Kidney (tissue), 14 donors: ENCODE measurements around the gene STK32A. TPM values are rescaled to one million over a fixed set of nuclear protein-coding genes. Genes with fewer than 3 reads are reported as not detected.
A peak's percentile ranks its signal among the peaks of the same experiment; 100 is the strongest.
"Not testable (repeated sequence)": the region's sequence is repeated elsewhere in the genome, so short reads cannot be mapped to it uniquely, and the experiment has no call there.

Source experiments
- DNase-seq, 5 donors: peaks; one replicate each; pipeline ENCODE4 v3.0.0-alpha.2; 2013 to 2020
- FAIRE-seq: peaks from 2 replicates; lab custom pipeline; 2012; peaks lifted over from hg19 to GRCh38; lab: Jason Lieb, UNC
- H3K27ac ChIP-seq, 2 donors: one replicate each; pipeline ENCODE4 v1.7.0; 2013; ENCODE audit warnings: low read depth in 2 of 2, low read length in 2 of 2, inconsistent platforms in 1 of 2
- H3K27me3 ChIP-seq: one replicate; pipeline ENCODE4 v1.7.1; 2013; ENCODE audit warnings: low read length, inconsistent platforms; ENCODE audit not compliant: control insufficient read depth, insufficient read depth
- H3K36me3 ChIP-seq, 3 donors: one replicate each; pipeline versions ENCODE4 v1.7.0 to v1.7.1; 2013; ENCODE audit warnings: low read length in 3 of 3, control low read depth in 1 of 3, inconsistent platforms in 1 of 3; ENCODE audit not compliant: insufficient read depth in 3 of 3, control insufficient read depth in 2 of 3
- H3K4me1 ChIP-seq, 3 donors: one replicate each; pipeline versions ENCODE4 v1.7.0 to v1.7.1; 2013; ENCODE audit warnings: low read length in 3 of 3, inconsistent platforms in 1 of 3, low read depth in 1 of 3; ENCODE audit not compliant: control insufficient read depth in 2 of 3, insufficient read depth in 2 of 3
- H3K4me3 ChIP-seq, 3 donors: one replicate each; pipeline versions ENCODE4 v1.7.0 to v1.8.1; 2013; ENCODE audit warnings: low read length in 3 of 3, control low read depth in 1 of 3, inconsistent platforms in 1 of 3
- H3K9ac ChIP-seq, 3 donors: one replicate each; pipeline versions ENCODE4 v1.7.0 to v1.7.1; 2013; ENCODE audit warnings: low read length in 3 of 3, control low read depth in 1 of 3, inconsistent platforms in 1 of 3
- H3K9me3 ChIP-seq, 3 donors: one replicate each; pipeline versions ENCODE4 v1.7.0 to v1.7.1; 2013; ENCODE audit warnings: low read length in 3 of 3, control low read depth in 1 of 3, inconsistent platforms in 1 of 3; ENCODE audit not compliant: control insufficient read depth in 2 of 3, insufficient read depth in 1 of 3
- intact Hi-C: fragments of 100-400 bp; cut with DNase I; formaldehyde crosslinking; loops from one replicate; pipeline ENCODE4 v1.11.1; 2022
- polyA plus RNA-seq: library from polyadenylated mRNA; stranded (reverse); fragments of 350-450 nt; fragmentation: Illumina TruSeq; extraction: RNeasy Lipid Tissue Mini Kit (QIAGEN cat#74804); gene quantifications from one replicate; pipeline ENCODE4 v1.2.3, GENCODE V29; 2014; ENCODE audit warnings: low read depth, low replicate concordance; ENCODE audit not compliant: insufficient read depth
- total RNA-seq: library from RNA; stranded (reverse); fragmentation: NEBNext Ultra II Directional; extraction: Animal tissue kit (Norgen Biotek cat#: 25700); gene quantifications from one replicate; pipeline ENCODE4 v1.2.1, GENCODE V29; 2021
- TF ChIP-seq, protein P1 (sequence below): IDR thresholded peaks from 3 replicates; pipeline ENCODE4 v1.5.1; 2012; ENCODE audit warnings: mild to moderate bottlenecking, moderate library complexity, borderline replicate concordance; ENCODE audit not compliant: insufficient read depth; ENCODE audit errors: extremely low read depth
- donor health status: control.
- donor health status: control.
- donor health status: control.
- donor health status: control.
- donor health status: control.
- donor health status: DM: yes; HTN: yes; CAD: no.
- donor health status: Normal renal cell carcinoma (clear cell type).

The STK32A gene
- total and polyA plus RNA-seq, 2 donors from 2014 or later: 7.8 to 8.6 TPM

DNA sequence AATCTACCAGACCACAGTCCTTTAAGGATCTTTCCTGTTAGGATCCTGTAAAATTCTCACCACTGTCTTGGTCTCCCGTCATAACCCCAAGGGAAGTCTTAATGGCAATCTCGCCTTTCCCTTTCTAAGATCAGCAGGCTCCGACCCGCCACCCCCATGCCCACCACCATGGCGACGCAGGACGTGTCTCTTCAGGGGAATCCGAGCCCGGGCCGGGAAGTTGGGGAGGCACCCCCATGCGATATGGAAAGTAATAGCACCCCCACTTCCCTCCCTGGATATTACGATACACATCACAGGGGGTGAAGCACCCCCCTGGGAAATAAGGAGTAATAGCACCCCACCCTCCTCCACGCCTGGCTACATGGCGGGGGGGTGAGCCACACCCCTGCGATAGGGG, 8.3 kb upstream of the STK32A start:
- Histone ChIP-seq H3K4me1 (no peaks in the 10 kb centered on the region), H3K9ac (no peak overlapping the region), H3K9me3 (peaks cover 0 to 9% (median 0%) of the 10 kb centered on the region in 3 donors), H3K27ac (no peak overlapping the region), H3K4me3 (no peak overlapping the region), H3K36me3 (no peaks in the 10 kb centered on the region), H3K27me3 (no peaks in the 10 kb centered on the region)
- DNase-seq: peak in 1 of 5 donors; percentile 45
- TF ChIP-seq, protein P1, sequence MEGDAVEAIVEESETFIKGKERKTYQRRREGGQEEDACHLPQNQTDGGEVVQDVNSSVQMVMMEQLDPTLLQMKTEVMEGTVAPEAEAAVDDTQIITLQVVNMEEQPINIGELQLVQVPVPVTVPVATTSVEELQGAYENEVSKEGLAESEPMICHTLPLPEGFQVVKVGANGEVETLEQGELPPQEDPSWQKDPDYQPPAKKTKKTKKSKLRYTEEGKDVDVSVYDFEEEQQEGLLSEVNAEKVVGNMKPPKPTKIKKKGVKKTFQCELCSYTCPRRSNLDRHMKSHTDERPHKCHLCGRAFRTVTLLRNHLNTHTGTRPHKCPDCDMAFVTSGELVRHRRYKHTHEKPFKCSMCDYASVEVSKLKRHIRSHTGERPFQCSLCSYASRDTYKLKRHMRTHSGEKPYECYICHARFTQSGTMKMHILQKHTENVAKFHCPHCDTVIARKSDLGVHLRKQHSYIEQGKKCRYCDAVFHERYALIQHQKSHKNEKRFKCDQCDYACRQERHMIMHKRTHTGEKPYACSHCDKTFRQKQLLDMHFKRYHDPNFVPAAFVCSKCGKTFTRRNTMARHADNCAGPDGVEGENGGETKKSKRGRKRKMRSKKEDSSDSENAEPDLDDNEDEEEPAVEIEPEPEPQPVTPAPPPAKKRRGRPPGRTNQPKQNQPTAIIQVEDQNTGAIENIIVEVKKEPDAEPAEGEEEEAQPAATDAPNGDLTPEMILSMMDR: no peak
- FAIRE-seq: no peak
- intact Hi-C loops: loop anchor here (10.0 kb wide), 1 partner anchor 148 kb away; no protein-coding TSS in a partner anchor

DNA sequence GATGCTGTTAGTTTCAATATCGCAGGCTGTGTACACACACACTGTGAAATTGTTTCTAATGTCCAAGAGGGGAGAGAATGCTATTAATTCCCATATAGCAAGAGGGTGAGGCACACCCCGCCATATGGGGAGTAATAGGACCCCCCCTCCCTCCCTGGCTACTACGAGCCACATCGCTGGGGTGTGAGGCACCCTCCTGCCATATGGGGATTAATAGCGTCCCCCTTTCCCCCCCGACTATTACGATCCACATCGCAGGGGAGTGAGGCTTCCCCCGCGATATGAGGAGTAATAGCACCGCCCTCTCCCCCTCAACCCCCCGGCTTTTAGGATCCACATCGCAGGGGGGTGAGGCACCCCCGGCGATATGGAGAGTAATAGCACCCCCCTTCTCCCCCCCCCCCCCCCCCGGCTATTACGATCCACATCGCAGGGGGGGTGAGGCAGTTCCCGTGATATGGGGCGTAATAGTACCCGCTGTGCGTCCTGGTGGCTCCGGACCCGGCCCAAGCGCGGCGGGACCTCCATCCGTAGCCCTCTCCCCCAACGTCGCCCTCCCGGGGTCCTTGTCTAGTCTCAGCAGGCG, 494 bp upstream of the STK32A start:
- intact Hi-C loops: no loop called here
- no peaks in the 10 kb centered on the region for H3K36me3 ChIP-seq
- H3K4me1 ChIP-seq: peaks cover 0 to 5% (median 2%) of the 10 kb centered on the region in 3 donors
- peak overlapping the region; percentile 54 to 64 (median 61) for H3K4me3 ChIP-seq
- TF ChIP-seq, protein P1: no peak
- FAIRE-seq: no peak
- peaks cover 5% of the 10 kb centered on the region for H3K27me3 ChIP-seq
- H3K9ac ChIP-seq: peak overlapping the region; percentile 11 to 40 (median 28)
- no peak overlapping the region for H3K27ac ChIP-seq
- peak in 1 of 5 donors; percentile 20 for DNase-seq
- peaks cover 0 to 5% (median 0%) of the 10 kb centered on the region in 3 donors for H3K9me3 ChIP-seq

DNA sequence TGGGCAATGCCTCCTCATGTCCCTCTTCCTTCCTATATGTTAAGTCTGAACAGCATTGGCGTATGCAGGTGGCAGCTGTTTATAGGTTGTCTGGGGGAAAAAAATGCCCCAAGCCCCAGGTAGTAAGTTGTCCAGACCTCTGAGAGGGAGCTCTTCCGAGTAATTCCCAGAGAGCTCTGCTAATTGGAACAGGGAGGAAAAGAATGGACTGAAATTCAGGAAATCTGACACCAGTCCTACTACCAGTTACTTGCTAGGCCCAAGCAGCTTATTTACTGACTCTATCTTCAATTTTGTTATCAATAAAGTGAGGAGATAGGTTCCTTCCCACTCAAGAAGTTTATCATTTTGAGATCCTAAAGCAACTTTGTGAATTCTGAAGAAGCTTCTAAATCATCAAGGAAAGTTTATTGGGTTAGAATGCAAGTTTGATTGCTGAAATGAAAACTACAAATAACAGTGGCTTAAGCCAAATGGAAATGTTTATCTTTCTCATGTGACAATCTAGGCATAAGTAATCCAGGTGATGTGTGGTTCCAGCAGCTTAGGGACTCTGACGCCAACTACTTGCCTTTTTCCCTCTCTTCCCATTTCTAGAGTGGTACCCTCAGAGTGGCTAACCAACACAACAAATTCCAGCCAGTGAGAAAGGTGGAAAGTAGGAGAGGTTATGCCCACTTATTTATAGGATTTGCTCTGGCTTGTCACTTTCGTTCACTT, 5.6 kb downstream of the STK32A start:
- Histone ChIP-seq H3K9ac (no peak overlapping the region), H3K27ac (no peak overlapping the region), H3K9me3 (no peaks in the 10 kb centered on the region), H3K4me1 (peaks cover 0 to under 1% (median 0%) of the 10 kb centered on the region in 3 donors), H3K4me3 (no peak overlapping the region), H3K27me3 (no peaks in the 10 kb centered on the region), H3K36me3 (no peaks in the 10 kb centered on the region)
- TF ChIP-seq, protein P1: no peak
- intact Hi-C loops: no loop called here
- no peak for FAIRE-seq
- DNase-seq: no peak

DNA sequence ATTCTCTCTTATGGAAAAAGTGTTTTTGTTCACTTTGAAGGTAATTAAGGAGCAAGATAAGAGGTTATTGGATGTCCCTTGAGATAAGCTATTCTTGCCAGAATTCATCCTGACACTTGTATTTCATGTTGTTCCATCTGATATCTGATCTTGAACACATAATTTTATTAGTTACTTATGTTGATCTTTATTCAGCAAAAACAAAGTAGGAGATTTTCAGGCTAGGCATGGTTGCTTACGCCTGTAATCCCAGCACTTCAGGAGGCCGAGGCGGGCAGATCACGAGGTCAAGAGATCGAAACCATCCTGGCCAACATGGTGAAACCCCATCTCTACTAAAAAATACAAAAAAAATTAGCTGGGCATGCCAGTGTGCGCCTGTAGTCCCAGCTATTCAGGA, 8.4 kb downstream of the STK32A start:
- FAIRE-seq, H3K27ac ChIP-seq, H3K27me3 ChIP-seq, DNase-seq, H3K4me1 ChIP-seq, intact Hi-C loops, H3K4me3 ChIP-seq, H3K36me3 ChIP-seq, H3K9me3 ChIP-seq, H3K9ac ChIP-seq: not testable (repeated sequence)
